ENCODE data around the gene S1PR4.

GRCh38 chr19:3190921-3191805 is 12.6 kb downstream of the S1PR4 start:
- TF ChIP-seq POLR2A (IDR thresholded peaks at IDR 0.05), result no peak
- no peak for TF ChIP-seq CTCF (IDR thresholded peaks at IDR 0.05)
- no peak for TF ChIP-seq EP300 (IDR thresholded peaks at IDR 0.05)
